HUES64 (cell line): Measurements from ENCODE around the gene DAZAP1.

Experiments
- H3K27ac ChIP-seq: 2 replicates; pipeline ENCODE4 v1.7.0; 2013; ENCODE audit warnings: low read depth, low read length, inconsistent platforms
- H3K27me3 ChIP-seq: 2 replicates; pipeline ENCODE4 v1.6.1; 2013; ENCODE audit warnings: mild to moderate bottlenecking, low read length; ENCODE audit not compliant: insufficient read depth
- H3K36me3 ChIP-seq: 2 replicates; pipeline ENCODE4 v1.6.1; 2013; ENCODE audit warnings: mild to moderate bottlenecking, low read length; ENCODE audit not compliant: insufficient read depth
- H3K4me1 ChIP-seq: 2 replicates; pipeline ENCODE4 v1.6.1; 2013; ENCODE audit warnings: mild to moderate bottlenecking, low read length, moderate library complexity; ENCODE audit not compliant: insufficient read depth
- H3K4me3 ChIP-seq: 2 replicates; pipeline ENCODE4 v1.5.1; 2013; ENCODE audit warnings: mild to moderate bottlenecking, low read length, moderate library complexity
- H3K9ac ChIP-seq: 2 replicates; pipeline ENCODE4 v1.6.1; 2013; ENCODE audit warnings: mild to moderate bottlenecking, low read depth, low read length
- H3K9me3 ChIP-seq: 2 replicates; pipeline ENCODE4 v1.6.1; 2013; ENCODE audit warnings: low read depth, low read length; ENCODE audit not compliant: insufficient read depth
- WGBS: fragments of 150-250, 120-280 bp; methylation state at CpG from one replicate; pipeline ENCODE4 v1.1.7; 2013; ENCODE audit warnings: missing lambda C conversion rate; 5-methylcytosine and 5-hydroxymethylcytosine counted together

The DAZAP1 gene

GRCh38 chr19:1449467-1450442 lies 42.4 kb downstream of the DAZAP1 start, which contains the start of gene APC2:
Gene APC2 (plus strand): TSS chr19:1450121. CDS start chr19:1453002, 2,881 bp downstream.
- Histone ChIP-seq H3K36me3 (no peaks in the 10 kb centered on the region), H3K27ac (no peak within 1 kb of the TSS), H3K27me3 (peaks cover 87% of the 10 kb centered on the region), H3K9me3 (no peaks in the 10 kb centered on the region), H3K4me3 (peak within 1 kb of the TSS; percentile 26; the same call in 1 of the 2 replicates), H3K9ac (no peak within 1 kb of the TSS), H3K4me1 (peaks cover 6% of the 10 kb centered on the region)
- WGBS = 10% methylated on average over 74 of the region's 74 CpGs

- H3K27ac ChIP-seq = no peak overlapping the region
- H3K27me3 ChIP-seq = peaks cover 82% of the 10 kb centered on the region
- H3K9me3 ChIP-seq = no peaks in the 10 kb centered on the region
- H3K9ac ChIP-seq = no peak overlapping the region
- no peaks in the 10 kb centered on the region for H3K36me3 ChIP-seq
- 55% methylated on average over 22 of the region's 22 CpGs for WGBS
- no peak overlapping the region for H3K4me3 ChIP-seq
- peaks cover 6% of the 10 kb centered on the region for H3K4me1 ChIP-seq
These were observed 43.6 kb downstream of the DAZAP1 start for GRCh38 chr19:1450735-1451731.

GRCh38 chr19:1451916-1452801 lies 44.8 kb downstream of the DAZAP1 start:
- no peaks in the 10 kb centered on the region for H3K36me3 ChIP-seq
- WGBS = 44% methylated on average over 39 of the region's 39 CpGs

GRCh38 chr19:1452802-1453524 lies 45.6 kb downstream of the DAZAP1 start:
- Histone ChIP-seq H3K36me3 (no peaks in the 10 kb centered on the region), H3K27ac (no peak overlapping the region), H3K9ac (no peak overlapping the region), H3K4me1 (peaks cover 6% of the 10 kb centered on the region), H3K4me3 (no peak overlapping the region), H3K9me3 (no peaks in the 10 kb centered on the region), H3K27me3 (peaks cover 80% of the 10 kb centered on the region)
- 65% methylated on average over 30 of the region's 30 CpGs for WGBS

More at GRCh38 chr19:1451916-1452801, 44.8 kb downstream of the DAZAP1 start:
- Histone ChIP-seq H3K27ac (no peak overlapping the region), H3K4me1 (peaks cover 6% of the 10 kb centered on the region), H3K4me3 (peak overlapping the region; percentile 24; the same call in 1 of the 2 replicates), H3K27me3 (peaks cover 81% of the 10 kb centered on the region), H3K9me3 (no peaks in the 10 kb centered on the region), H3K9ac (no peak overlapping the region)

GRCh38 chr19:1453525-1454364 lies 46.4 kb downstream of the DAZAP1 start:
- WGBS = 41% methylated on average over 33 of the region's 33 CpGs
- Histone ChIP-seq H3K4me3 (no peak overlapping the region), H3K9me3 (no peaks in the 10 kb centered on the region)

GRCh38 chr19:1455002-1455335 lies 47.6 kb downstream of the DAZAP1 start:
- peaks cover 72% of the 10 kb centered on the region for H3K27me3 ChIP-seq
- 65% methylated on average over 20 of the region's 22 CpGs for WGBS
- no peaks in the 10 kb centered on the region for H3K36me3 ChIP-seq
- peak overlapping the region; percentile 5; the same call in 1 of the 2 replicates for H3K4me3 ChIP-seq
- no peaks in the 10 kb centered on the region for H3K9me3 ChIP-seq
- no peak overlapping the region; the same call in 1 of the 2 replicates for H3K9ac ChIP-seq
- no peak overlapping the region for H3K27ac ChIP-seq
- H3K4me1 ChIP-seq = peaks cover 6% of the 10 kb centered on the region

More at GRCh38 chr19:1453525-1454364, 46.4 kb downstream of the DAZAP1 start:
- Histone ChIP-seq H3K36me3 (no peaks in the 10 kb centered on the region), H3K4me1 (peaks cover 6% of the 10 kb centered on the region), H3K9ac (no peak overlapping the region), H3K27me3 (peaks cover 78% of the 10 kb centered on the region), H3K27ac (no peak overlapping the region)

- peaks cover 6% of the 10 kb centered on the region for H3K4me1 ChIP-seq
- peaks cover 67% of the 10 kb centered on the region for H3K27me3 ChIP-seq
- peak overlapping the region; percentile 5; the same call in 1 of the 2 replicates for H3K4me3 ChIP-seq
- H3K9me3 ChIP-seq = no peaks in the 10 kb centered on the region
- no peaks in the 10 kb centered on the region for H3K36me3 ChIP-seq
- no peak overlapping the region for H3K27ac ChIP-seq
- 79% methylated on average over 42 of the region's 42 CpGs for WGBS
- no peak overlapping the region; the same call in 1 of the 2 replicates for H3K9ac ChIP-seq
These were observed 48.1 kb downstream of the DAZAP1 start for GRCh38 chr19:1455336-1456120.

GRCh38 chr19:1456121-1456900 lies 48.9 kb downstream of the DAZAP1 start:
- Histone ChIP-seq H3K27ac (no peak overlapping the region), H3K36me3 (no peaks in the 10 kb centered on the region), H3K9ac (no peak overlapping the region), H3K27me3 (peaks cover 59% of the 10 kb centered on the region), H3K9me3 (no peaks in the 10 kb centered on the region), H3K4me1 (peaks cover 6% of the 10 kb centered on the region), H3K4me3 (no peak overlapping the region)
- 90% methylated on average over 43 of the region's 43 CpGs for WGBS
